Liver (tissue), 9 donors: ENCODE data around the gene PLEKHA6. TPM values are rescaled to one million over a fixed set of nuclear protein-coding genes. Genes with fewer than 3 reads are reported as not detected.

ENCODE experiments used
- DNase-seq: peaks from one replicate; pipeline ENCODE4 v3.0.0-alpha.2; 2017; ENCODE audit warnings: low spot score
- H3K27ac ChIP-seq, 2 donors: one replicate each; pipeline ENCODE4 v1.7.0; 2013; ENCODE audit warnings: inconsistent platforms in 2 of 2, low read length in 2 of 2, control low read depth in 1 of 2, low read depth in 1 of 2, mild to moderate bottlenecking in 1 of 2
- H3K27me3 ChIP-seq, 4 donors: one replicate each; pipeline versions ENCODE4 v1.6.1 to v1.7.0; 2013; ENCODE audit warnings: low read length in 3 of 4, inconsistent platforms in 1 of 4, mild to moderate bottlenecking in 1 of 4, moderate library complexity in 1 of 4; ENCODE audit not compliant: control insufficient read depth in 4 of 4, insufficient read depth in 4 of 4
- H3K36me3 ChIP-seq, 4 donors: one replicate each; pipeline versions ENCODE4 v1.6.1 to v1.7.0; 2013; ENCODE audit warnings: low read length in 3 of 4, mild to moderate bottlenecking in 3 of 4, low read depth in 1 of 4, moderate library complexity in 1 of 4; ENCODE audit not compliant: control insufficient read depth in 4 of 4, insufficient read depth in 3 of 4
- H3K4me1 ChIP-seq, 4 donors: one replicate each; pipeline versions ENCODE4 v1.6.1 to v1.7.0; 2013; ENCODE audit warnings: low read length in 3 of 4, mild to moderate bottlenecking in 3 of 4, moderate library complexity in 1 of 4; ENCODE audit not compliant: control insufficient read depth in 4 of 4, insufficient read depth in 4 of 4
- H3K4me3 ChIP-seq, 3 donors: one replicate each; pipeline versions ENCODE4 v1.6.1 to v1.7.0; 2013; ENCODE audit warnings: low read length in 3 of 3, control low read depth in 1 of 3, low read depth in 1 of 3, mild to moderate bottlenecking in 1 of 3
- H3K9ac ChIP-seq, 2 donors: one replicate each; pipeline ENCODE4 v1.7.0; 2013; ENCODE audit warnings: low read length in 2 of 2, mild to moderate bottlenecking in 2 of 2, moderate library complexity in 2 of 2, control low read depth in 1 of 2, low read depth in 1 of 2
- H3K9me3 ChIP-seq, 4 donors: one replicate each; pipeline versions ENCODE4 v1.6.1 to v1.7.0; 2013; ENCODE audit warnings: low read length in 3 of 4; ENCODE audit not compliant: control insufficient read depth in 4 of 4
- HNF4G ChIP-seq: IDR thresholded peaks from 2 replicates; pipeline ENCODE4 v1.6.1; 2016; ENCODE audit warnings: antibody characterized with exemption
- SP1 ChIP-seq: IDR thresholded peaks from 2 replicates; pipeline ENCODE4 v1.6.1; 2018; ENCODE audit warnings: antibody characterized with exemption, mild to moderate bottlenecking
- TAF1 ChIP-seq: conservative IDR thresholded peaks from 2 replicates; pipeline ENCODE4 v1.6.1; 2016; ENCODE audit warnings: antibody characterized with exemption, mild to moderate bottlenecking
- YY1 ChIP-seq: IDR thresholded peaks from 2 replicates; pipeline ENCODE4 v1.6.1; 2016; ENCODE audit warnings: antibody characterized with exemption, mild to moderate bottlenecking
- WGBS: extraction: QIAGEN DNeasy Blood & Tissue Kit; methylation state at CpG from one replicate; pipeline ENCODE4 v1.1.7; 2013; 5-methylcytosine and 5-hydroxymethylcytosine counted together
- polyA plus RNA-seq, 2 donors: library from polyadenylated mRNA; stranded (reverse) in 1 of 2; unstranded in 1 of 2; fragments of 200-250 nt in 1 of 2; fragments of >200 nt in 1 of 2; fragmentation: Nextera tagmentation in 1 of 2; extraction: Ambion mirVana in 1 of 2; gene quantifications; one replicate each; pipeline versions ENCODE4 v1.2.1 to v1.2.3, GENCODE V29; 2013 to 2015
- total RNA-seq, 2 donors: library from RNA; depleted of rRNA; stranded (reverse); fragments of >200 nt; gene quantifications; one replicate each; pipeline ENCODE4 v1.2.3, GENCODE V29; 2014
- TF ChIP-seq, protein P1 (sequence below): IDR thresholded peaks from 2 replicates; pipeline ENCODE4 v1.6.1; 2016; ENCODE audit warnings: antibody characterized with exemption, mild to moderate bottlenecking
- TF ChIP-seq, protein P2 (sequence below): IDR thresholded peaks from 2 replicates; pipeline ENCODE4 v1.6.1; 2016; ENCODE audit warnings: antibody characterized with exemption
- TF ChIP-seq, protein P3 (sequence below): fragments of 150-350 bp; IDR thresholded peaks from 2 replicates; pipeline ENCODE4 v1.5.1; 2017; ENCODE audit warnings: improper control_type of control experiment, low read depth, low read length; ENCODE audit not compliant: missing input control
- donor health status: healthy.
- donor health status: healthy.
- donor health status: healthy.
- donor health status: healthy.
- donor health status: healthy.

Gene PLEKHA6
- total and polyA plus RNA-seq, 4 donors: 5.3 to 12.8 (median 7.6) TPM

DNA sequence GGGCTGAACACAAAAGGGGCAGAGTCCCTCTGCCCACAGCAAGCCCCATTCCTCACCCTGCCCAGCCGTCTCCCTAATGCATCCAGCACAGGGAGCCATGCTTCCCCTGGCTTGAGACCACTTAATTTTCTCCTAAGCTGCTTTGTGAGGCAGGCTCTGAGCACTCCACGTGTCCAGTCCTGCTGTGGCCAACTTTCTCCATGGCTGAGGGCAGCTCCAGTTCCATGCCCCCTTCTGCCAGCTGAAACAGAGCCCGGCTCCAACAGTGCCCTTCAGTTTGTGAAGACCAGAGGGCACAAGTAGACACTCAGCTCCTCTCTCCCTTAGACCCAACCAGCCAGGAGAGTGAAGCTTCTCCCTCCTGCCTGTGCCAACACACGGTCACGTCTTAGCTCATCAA, 33.8 kb downstream of the PLEKHA6 start (continued):
- TF ChIP-seq, protein P1, sequence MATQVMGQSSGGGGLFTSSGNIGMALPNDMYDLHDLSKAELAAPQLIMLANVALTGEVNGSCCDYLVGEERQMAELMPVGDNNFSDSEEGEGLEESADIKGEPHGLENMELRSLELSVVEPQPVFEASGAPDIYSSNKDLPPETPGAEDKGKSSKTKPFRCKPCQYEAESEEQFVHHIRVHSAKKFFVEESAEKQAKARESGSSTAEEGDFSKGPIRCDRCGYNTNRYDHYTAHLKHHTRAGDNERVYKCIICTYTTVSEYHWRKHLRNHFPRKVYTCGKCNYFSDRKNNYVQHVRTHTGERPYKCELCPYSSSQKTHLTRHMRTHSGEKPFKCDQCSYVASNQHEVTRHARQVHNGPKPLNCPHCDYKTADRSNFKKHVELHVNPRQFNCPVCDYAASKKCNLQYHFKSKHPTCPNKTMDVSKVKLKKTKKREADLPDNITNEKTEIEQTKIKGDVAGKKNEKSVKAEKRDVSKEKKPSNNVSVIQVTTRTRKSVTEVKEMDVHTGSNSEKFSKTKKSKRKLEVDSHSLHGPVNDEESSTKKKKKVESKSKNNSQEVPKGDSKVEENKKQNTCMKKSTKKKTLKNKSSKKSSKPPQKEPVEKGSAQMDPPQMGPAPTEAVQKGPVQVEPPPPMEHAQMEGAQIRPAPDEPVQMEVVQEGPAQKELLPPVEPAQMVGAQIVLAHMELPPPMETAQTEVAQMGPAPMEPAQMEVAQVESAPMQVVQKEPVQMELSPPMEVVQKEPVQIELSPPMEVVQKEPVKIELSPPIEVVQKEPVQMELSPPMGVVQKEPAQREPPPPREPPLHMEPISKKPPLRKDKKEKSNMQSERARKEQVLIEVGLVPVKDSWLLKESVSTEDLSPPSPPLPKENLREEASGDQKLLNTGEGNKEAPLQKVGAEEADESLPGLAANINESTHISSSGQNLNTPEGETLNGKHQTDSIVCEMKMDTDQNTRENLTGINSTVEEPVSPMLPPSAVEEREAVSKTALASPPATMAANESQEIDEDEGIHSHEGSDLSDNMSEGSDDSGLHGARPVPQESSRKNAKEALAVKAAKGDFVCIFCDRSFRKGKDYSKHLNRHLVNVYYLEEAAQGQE: no peak

DNA sequence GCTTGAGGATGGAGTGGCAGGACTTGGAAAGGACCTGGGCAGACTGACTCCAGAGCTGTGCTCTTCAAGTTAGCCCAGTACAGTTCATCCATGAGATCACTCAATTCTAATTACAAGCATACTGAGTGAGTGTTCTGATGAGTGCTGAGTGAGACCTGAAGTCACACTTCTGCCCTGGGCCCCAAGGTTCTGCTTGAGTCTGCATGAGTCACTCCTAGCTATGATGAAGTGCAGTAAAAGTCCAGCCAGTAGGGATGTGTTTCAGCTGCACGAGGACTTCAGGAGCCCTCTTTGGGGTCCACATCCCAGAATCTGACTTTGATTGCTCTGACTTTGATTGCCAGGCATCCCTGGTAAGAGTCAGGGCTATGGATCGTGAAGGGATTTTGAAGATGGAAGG, 35.8 kb downstream of the PLEKHA6 start:
- H3K9ac ChIP-seq: no peak overlapping the region
- no peak for TF ChIP-seq HNF4G
- TF ChIP-seq, protein P2, sequence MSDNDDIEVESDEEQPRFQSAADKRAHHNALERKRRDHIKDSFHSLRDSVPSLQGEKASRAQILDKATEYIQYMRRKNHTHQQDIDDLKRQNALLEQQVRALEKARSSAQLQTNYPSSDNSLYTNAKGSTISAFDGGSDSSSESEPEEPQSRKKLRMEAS: no peak
- TF ChIP-seq, protein P1: no peak
- TF ChIP-seq, protein P3, sequence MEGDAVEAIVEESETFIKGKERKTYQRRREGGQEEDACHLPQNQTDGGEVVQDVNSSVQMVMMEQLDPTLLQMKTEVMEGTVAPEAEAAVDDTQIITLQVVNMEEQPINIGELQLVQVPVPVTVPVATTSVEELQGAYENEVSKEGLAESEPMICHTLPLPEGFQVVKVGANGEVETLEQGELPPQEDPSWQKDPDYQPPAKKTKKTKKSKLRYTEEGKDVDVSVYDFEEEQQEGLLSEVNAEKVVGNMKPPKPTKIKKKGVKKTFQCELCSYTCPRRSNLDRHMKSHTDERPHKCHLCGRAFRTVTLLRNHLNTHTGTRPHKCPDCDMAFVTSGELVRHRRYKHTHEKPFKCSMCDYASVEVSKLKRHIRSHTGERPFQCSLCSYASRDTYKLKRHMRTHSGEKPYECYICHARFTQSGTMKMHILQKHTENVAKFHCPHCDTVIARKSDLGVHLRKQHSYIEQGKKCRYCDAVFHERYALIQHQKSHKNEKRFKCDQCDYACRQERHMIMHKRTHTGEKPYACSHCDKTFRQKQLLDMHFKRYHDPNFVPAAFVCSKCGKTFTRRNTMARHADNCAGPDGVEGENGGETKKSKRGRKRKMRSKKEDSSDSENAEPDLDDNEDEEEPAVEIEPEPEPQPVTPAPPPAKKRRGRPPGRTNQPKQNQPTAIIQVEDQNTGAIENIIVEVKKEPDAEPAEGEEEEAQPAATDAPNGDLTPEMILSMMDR: no peak
- TF ChIP-seq SP1: no peak
- H3K36me3 ChIP-seq: no peaks in the 10 kb centered on the region
- 38% methylated on average over 2 of the region's 2 CpGs for WGBS
- no peak overlapping the region for H3K27ac ChIP-seq
- no peak overlapping the region for H3K4me3 ChIP-seq
- H3K27me3 ChIP-seq: no peaks in the 10 kb centered on the region
- no peaks in the 10 kb centered on the region for H3K9me3 ChIP-seq
- no peaks in the 10 kb centered on the region for H3K4me1 ChIP-seq
- DNase-seq: no peak

DNA sequence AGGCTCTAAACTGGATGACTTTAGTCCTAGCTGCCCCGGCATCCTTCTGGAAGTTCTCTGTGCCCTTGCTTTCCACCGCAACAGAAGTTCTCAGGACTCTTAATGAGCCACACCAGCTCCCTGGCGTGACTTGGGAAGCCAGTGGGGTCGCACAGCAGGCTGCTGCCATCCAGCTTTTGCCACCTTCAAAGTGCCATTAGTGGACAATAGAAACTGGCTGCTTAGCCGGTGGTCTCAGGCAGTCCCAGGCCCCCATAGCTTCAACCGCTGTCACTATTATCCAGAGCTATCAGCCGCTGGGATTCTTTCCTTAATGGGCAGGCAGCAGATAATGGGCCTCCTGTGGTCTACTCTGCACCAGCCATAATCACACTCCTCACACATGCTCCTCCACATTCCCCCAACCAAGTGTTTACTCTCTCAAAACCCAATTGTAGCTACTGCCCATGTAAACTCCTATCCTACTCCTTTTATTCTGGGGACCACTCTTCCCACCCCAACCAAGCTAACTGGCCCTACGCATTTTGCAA, 37.3 kb downstream of the PLEKHA6 start:
- WGBS: 73% methylated on average over 8 of the region's 8 CpGs
- H3K27ac ChIP-seq: no peak overlapping the region

More for the DNA sequence above, 37.3 kb downstream of the PLEKHA6 start:
- Histone ChIP-seq H3K4me1 (no peaks in the 10 kb centered on the region), H3K36me3 (no peaks in the 10 kb centered on the region), H3K27me3 (no peaks in the 10 kb centered on the region), H3K9ac (no peak overlapping the region), H3K4me3 (no peak overlapping the region), H3K9me3 (no peaks in the 10 kb centered on the region)
- DNase-seq: no peak
- TF ChIP-seq, protein P1: no peak
- TF ChIP-seq YY1 (no peak), TAF1 (no peak)
